Measurements from ENCODE around the gene INVS. TPM values are rescaled to one million over a fixed set of nuclear protein-coding genes. Genes with fewer than 3 reads are reported as not detected.

INVS gene
- total and polyA plus RNA-seq, 2 of the 13 experiments (the other 11 are each of a cell fraction or from before 2014, with no cell fraction given) = 11.3 to 16.3 TPM

DNA sequence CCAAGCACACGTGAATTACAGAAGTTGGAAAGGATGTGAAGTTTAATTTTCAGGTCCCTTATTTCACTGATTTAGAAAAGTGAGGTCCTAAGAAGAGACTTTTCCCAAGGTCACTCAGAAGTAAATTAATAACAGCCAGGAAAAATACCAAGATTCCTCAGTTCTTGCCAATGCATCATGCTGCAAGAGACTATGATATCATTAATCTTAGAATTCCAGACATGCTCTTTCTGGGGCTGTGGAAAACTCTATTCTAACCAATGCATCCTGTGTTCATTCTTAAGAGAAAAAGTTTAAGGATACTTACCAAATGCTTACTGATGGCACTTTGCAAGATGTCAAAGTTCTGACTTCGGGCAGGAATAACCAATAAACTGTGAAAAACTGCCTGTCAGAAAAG is 210.9 kb downstream of the INVS start (continued):
- TF ChIP-seq REL (CRISPR knock-in tag; conservative IDR thresholded peaks at IDR 0.05) (no peak), GATAD2A (CRISPR knock-in tag; IDR thresholded peaks at IDR 0.05) (no peak), ZNF7 (CRISPR knock-in tag; IDR thresholded peaks at IDR 0.05) (no peak)

DNA sequence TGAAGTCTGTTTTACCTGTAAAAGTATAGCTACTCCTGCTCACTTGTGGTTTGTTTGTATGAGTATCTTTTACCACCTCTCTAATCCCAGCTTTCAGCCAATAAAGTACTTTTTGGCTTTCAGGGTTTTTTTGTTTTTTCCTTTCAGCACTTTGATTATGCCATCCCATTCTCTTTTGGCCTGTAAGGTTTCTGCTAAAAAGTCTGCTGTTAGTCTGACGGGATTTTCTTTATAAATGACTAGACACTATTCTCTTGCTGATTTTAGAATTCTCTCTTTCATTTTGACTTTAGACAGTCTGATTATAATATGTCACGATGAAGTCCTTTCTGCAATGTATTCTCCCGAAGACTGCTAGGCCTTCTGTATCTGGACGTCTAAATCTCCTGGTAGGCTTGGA is 216.5 kb downstream of the INVS start:
- Histone ChIP-seq H3K4me3 (replicated peaks in 1 of 3; ENCODE audit: insufficient read depth in 1 of 3, low read depth in 2 of 3, low read length in 3 of 3) (no peak overlapping the region), H3K36me3 (replicated peaks in 1 of 2; ENCODE audit: control insufficient read depth in 1 of 2, insufficient read depth in 2 of 2, low read length in 2 of 2) (peaks cover 7 to 63% of the 10 kb centered on the region in 2 experiments), H3K27ac (ENCODE audit: extremely low read length, insufficient read depth, low read length) (no peak overlapping the region), H3K4me1 (ENCODE audit: insufficient read depth, low read length) (no peaks in the 10 kb centered on the region), H3K4me2 (ENCODE audit: low read depth, low read length) (no peak overlapping the region), H4K20me1 (ENCODE audit: insufficient read depth, low read length) (no peaks in the 10 kb centered on the region), H3K9me3 (ENCODE audit: low read length) (no peaks in the 10 kb centered on the region), H2AFZ (ENCODE audit: low read length) (no peak overlapping the region), H3K79me2 (ENCODE audit: insufficient read depth, low read length) (peaks cover 24% of the 10 kb centered on the region), H3K9ac (ENCODE audit: insufficient read depth, low read depth, low read length) (no peak overlapping the region), H3K27me3 (ENCODE audit: control insufficient read depth in 1 of 2, insufficient read depth in 2 of 2, low read length in 2 of 2) (no peaks in the 10 kb centered on the region)
- FAIRE-seq (no peak), DNase-seq (ENCODE audit: low spot score) (no peak), ATAC-seq (no peak)
- CTCF ChIA-PET (ENCODE audit: low intra/inter-chr PET ratio, low total read pairs) = no interaction called here
- POLR2A ChIA-PET = no interaction called here
- BruUV-seq (replicated peaks) = no TSS peak
- 95% methylated on average over 4 of the region's 4 CpGs for WGBS (ENCODE audit: low lambda C conversion rate)
- in situ Hi-C loops (cut with HindIII; ENCODE audit: extremely low pct_ligation_motif_present, low pct_unique_long_range_greater_than_20kb) = loop anchor here (25.0 kb wide), 1 partner anchor 278 kb away; no protein-coding TSS in a partner anchor
- intact Hi-C loops (cut with micrococcal nuclease; ENCODE audit: unreplicated experiment) = no loop called here
- TF ChIP-seq, protein P1, sequence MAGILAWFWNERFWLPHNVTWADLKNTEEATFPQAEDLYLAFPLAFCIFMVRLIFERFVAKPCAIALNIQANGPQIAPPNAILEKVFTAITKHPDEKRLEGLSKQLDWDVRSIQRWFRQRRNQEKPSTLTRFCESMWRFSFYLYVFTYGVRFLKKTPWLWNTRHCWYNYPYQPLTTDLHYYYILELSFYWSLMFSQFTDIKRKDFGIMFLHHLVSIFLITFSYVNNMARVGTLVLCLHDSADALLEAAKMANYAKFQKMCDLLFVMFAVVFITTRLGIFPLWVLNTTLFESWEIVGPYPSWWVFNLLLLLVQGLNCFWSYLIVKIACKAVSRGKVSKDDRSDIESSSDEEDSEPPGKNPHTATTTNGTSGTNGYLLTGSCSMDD (CRISPR knock-in tag; IDR thresholded peaks at IDR 0.05) = no peak
- TF ChIP-seq ZNF317 (CRISPR knock-in tag; IDR thresholded peaks at IDR 0.05) (peak; percentile 95), ZNF674 (CRISPR knock-in tag; IDR thresholded peaks at IDR 0.05; ENCODE audit: low read depth) (no peak), NR2C2 (CRISPR knock-in tag; IDR thresholded peaks at IDR 0.05; ENCODE audit: borderline replicate concordance) (no peak)

DNA sequence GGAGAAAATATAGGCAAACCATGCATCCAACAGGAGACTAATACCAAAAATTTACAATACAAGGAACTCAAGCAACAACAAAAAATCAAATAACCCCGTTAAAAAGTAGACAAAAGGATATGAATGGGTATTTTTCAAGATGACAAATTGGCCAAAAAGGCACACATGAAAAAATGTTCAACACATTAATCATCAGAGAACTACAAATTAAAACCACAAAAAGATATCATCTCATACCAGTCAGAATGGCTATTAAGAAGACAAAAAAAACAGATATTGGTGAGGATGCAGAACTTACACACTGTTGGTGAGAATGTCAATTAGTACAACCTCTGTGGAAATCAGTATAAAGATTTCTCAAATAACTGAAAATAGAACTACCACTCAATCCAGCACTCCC is 218.7 kb downstream of the INVS start:
- H3K4me3 ChIP-seq (replicated peaks in 1 of 3; ENCODE audit: insufficient read depth in 1 of 3, low read depth in 2 of 3, low read length in 3 of 3) = no peak overlapping the region
- peaks cover 16% of the 10 kb centered on the region for H3K79me2 ChIP-seq (ENCODE audit: insufficient read depth, low read length)
- 97% methylated on average over 1 of the region's 1 CpG for WGBS (ENCODE audit: low lambda C conversion rate)
- H3K9ac ChIP-seq (ENCODE audit: insufficient read depth, low read depth, low read length) = no peak overlapping the region
- H3K36me3 ChIP-seq (replicated peaks in 1 of 2; ENCODE audit: control insufficient read depth in 1 of 2, insufficient read depth in 2 of 2, low read length in 2 of 2) = peaks cover 9 to 61% of the 10 kb centered on the region in 2 experiments
- no peak for DNase-seq (ENCODE audit: low spot score)
- no peaks in the 10 kb centered on the region for H3K4me1 ChIP-seq (ENCODE audit: insufficient read depth, low read length)
- FAIRE-seq = no peak
- ATAC-seq = no peak
- no peaks in the 10 kb centered on the region for H4K20me1 ChIP-seq (ENCODE audit: insufficient read depth, low read length)
- intact Hi-C loops (cut with micrococcal nuclease; ENCODE audit: unreplicated experiment) = no loop called here
- no peak overlapping the region for H3K4me2 ChIP-seq (ENCODE audit: low read depth, low read length)
- in situ Hi-C loops (cut with HindIII; ENCODE audit: extremely low pct_ligation_motif_present, low pct_unique_long_range_greater_than_20kb) = loop anchor here (25.0 kb wide), 1 partner anchor 280 kb away; no protein-coding TSS in a partner anchor
- BruUV-seq (replicated peaks) = no TSS peak
- H3K9me3 ChIP-seq (ENCODE audit: low read length) = no peaks in the 10 kb centered on the region
- H3K27me3 ChIP-seq (ENCODE audit: control insufficient read depth in 1 of 2, insufficient read depth in 2 of 2, low read length in 2 of 2) = no peaks in the 10 kb centered on the region
- CTCF ChIA-PET (ENCODE audit: low intra/inter-chr PET ratio, low total read pairs) = no interaction called here
- no peak overlapping the region for H2AFZ ChIP-seq (ENCODE audit: low read length)
- POLR2A ChIA-PET = no interaction called here
- H3K27ac ChIP-seq (ENCODE audit: extremely low read length, insufficient read depth, low read length) = no peak overlapping the region
- TF ChIP-seq ZFP62 (CRISPR knock-in tag; IDR thresholded peaks at IDR 0.05) = no peak
- TF ChIP-seq, protein P1 (CRISPR knock-in tag; IDR thresholded peaks at IDR 0.05) = no peak
- TF ChIP-seq RARA (CRISPR knock-in tag; IDR thresholded peaks at IDR 0.05) = no peak
- no peak for TF ChIP-seq RFXAP (CRISPR knock-in tag; IDR thresholded peaks at IDR 0.05; ENCODE audit: borderline replicate concordance)
- TF ChIP-seq ARHGAP35 (CRISPR knock-in tag; IDR thresholded peaks at IDR 0.05; ENCODE audit: borderline replicate concordance) = no peak
- no peak for TF ChIP-seq ZEB1 (IDR thresholded peaks at IDR 0.05; ENCODE audit: insufficient replicate concordance, low read depth)
- TF ChIP-seq HNRNPL (IDR thresholded peaks at IDR 0.05; ENCODE audit: low read depth, low read length) = no peak
- no peak for TF ChIP-seq GATAD2A (CRISPR knock-in tag; IDR thresholded peaks at IDR 0.05)
- TF ChIP-seq, protein P2, sequence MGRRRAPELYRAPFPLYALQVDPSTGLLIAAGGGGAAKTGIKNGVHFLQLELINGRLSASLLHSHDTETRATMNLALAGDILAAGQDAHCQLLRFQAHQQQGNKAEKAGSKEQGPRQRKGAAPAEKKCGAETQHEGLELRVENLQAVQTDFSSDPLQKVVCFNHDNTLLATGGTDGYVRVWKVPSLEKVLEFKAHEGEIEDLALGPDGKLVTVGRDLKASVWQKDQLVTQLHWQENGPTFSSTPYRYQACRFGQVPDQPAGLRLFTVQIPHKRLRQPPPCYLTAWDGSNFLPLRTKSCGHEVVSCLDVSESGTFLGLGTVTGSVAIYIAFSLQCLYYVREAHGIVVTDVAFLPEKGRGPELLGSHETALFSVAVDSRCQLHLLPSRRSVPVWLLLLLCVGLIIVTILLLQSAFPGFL (CRISPR knock-in tag; IDR thresholded peaks at IDR 0.05) = no peak
- no peak for TF ChIP-seq SMAD3 (CRISPR knock-in tag; IDR thresholded peaks at IDR 0.05)
- TF ChIP-seq FOSL2 (CRISPR knock-in tag; IDR thresholded peaks at IDR 0.05) = no peak

Data from HepG2 (cell line).